GM23338 (cell line): ENCODE data around the gene FRMD4A. TPM values are rescaled to one million over a fixed set of nuclear protein-coding genes. Genes with fewer than 3 reads are reported as not detected.

Experiments used
- ATAC-seq: fragments of 200-7000 bp; cut with Tn5 transposase; 3 replicates; pipeline ENCODE4 v1.9.1; 2020
- DNase-seq: peaks from one replicate; pipeline ENCODE4 v3.0.0-alpha.2; 2015; ENCODE audit warnings: low spot score
- H2AFZ ChIP-seq: fragments of 200-600 bp; sonication (generic); 2 replicates; pipeline ENCODE4 v1.8.0; 2016; ENCODE audit warnings: antibody characterized with exemption, mild to moderate bottlenecking, moderate library complexity
- H3F3A ChIP-seq: fragments of 200-600 bp; sonication (generic); replicated peaks from 2 replicates; pipeline ENCODE4 v1.8.0; 2017; ENCODE audit warnings: antibody characterized with exemption, mixed run types, low read depth
- H3K27ac ChIP-seq: fragments of 200-600 bp; sonication (generic); 2 replicates; pipeline ENCODE4 v1.6.1; 2016; ENCODE audit warnings: low read depth
- H3K27me3 ChIP-seq: fragments of 200-600 bp; sonication (generic); 2 replicates; pipeline ENCODE4 v1.8.0; 2016; ENCODE audit warnings: mild to moderate bottlenecking, mixed run types, moderate library complexity; ENCODE audit not compliant: insufficient read depth
- H3K36me3 ChIP-seq: fragments of 200-600 bp; sonication (generic); 2 replicates; pipeline ENCODE4 v1.8.0; 2016; ENCODE audit warnings: mild to moderate bottlenecking; ENCODE audit not compliant: insufficient read depth
- H3K4me1 ChIP-seq: fragments of 200-600 bp; sonication (generic); 2 replicates; pipeline ENCODE4 v1.8.0; 2016; ENCODE audit warnings: mild to moderate bottlenecking, moderate library complexity; ENCODE audit not compliant: insufficient read depth
- H3K4me2 ChIP-seq: fragments of 200-600 bp; sonication (generic); 2 replicates; pipeline ENCODE4 v1.7.1; 2017; ENCODE audit warnings: mixed run types
- H3K4me3 ChIP-seq: fragments of 200-600 bp; sonication (generic); 2 replicates; pipeline ENCODE4 v1.6.1; 2016; ENCODE audit warnings: mixed run types
- H3K79me2 ChIP-seq: fragments of 200-600 bp; sonication (generic); replicated peaks from 2 replicates; pipeline ENCODE4 v1.8.0; 2017; ENCODE audit warnings: mild to moderate bottlenecking; ENCODE audit not compliant: insufficient read depth
- H3K9me2 ChIP-seq: fragments of 200-600 bp; sonication (generic); 2 replicates; pipeline ENCODE4 v1.8.0; 2017; ENCODE audit not compliant: insufficient read depth
- H4K20me1 ChIP-seq: fragments of 200-600 bp; sonication (generic); replicated peaks from 2 replicates; pipeline ENCODE4 v1.8.0; 2017; ENCODE audit warnings: mild to moderate bottlenecking; ENCODE audit not compliant: insufficient read depth
- H3K27ac Mint-ChIP-seq: 2 replicates; pipeline ENCODE4 v1.8.0; 2020; ENCODE audit warnings: inconsistent platforms, mild to moderate bottlenecking, moderate library complexity, mixed read lengths
- H3K27me3 Mint-ChIP-seq: 3 replicates; pipeline ENCODE4 v1.8.0; 2022; ENCODE audit warnings: low read depth, mild to moderate bottlenecking, moderate library complexity, mixed read lengths, inconsistent platforms; ENCODE audit not compliant: insufficient read depth, poor library complexity
- H3K36me3 Mint-ChIP-seq: 3 replicates; pipeline ENCODE4 v1.8.0; 2021; ENCODE audit warnings: low read depth, mild to moderate bottlenecking, inconsistent platforms, moderate library complexity, mixed read lengths
- H3K4me1 Mint-ChIP-seq: 3 replicates; pipeline ENCODE4 v1.8.0; 2020; ENCODE audit warnings: mild to moderate bottlenecking, inconsistent platforms, mixed read lengths
- H3K4me3 Mint-ChIP-seq: 3 replicates; pipeline ENCODE4 v1.8.0; 2021; ENCODE audit warnings: moderate library complexity, mild to moderate bottlenecking, inconsistent platforms, mixed read lengths
- H3K9me3 Mint-ChIP-seq: 3 replicates; pipeline ENCODE4 v1.8.0; 2020; ENCODE audit warnings: moderate library complexity, mild to moderate bottlenecking, inconsistent platforms, mixed read lengths
- CREB1 ChIP-seq: fragments of 250-450 bp; sonication (Bioruptor Pico); IDR thresholded peaks from 2 replicates; pipeline ENCODE4 v1.5.0; 2020; ENCODE audit warnings: low read depth, mild to moderate bottlenecking, moderate library complexity
- EZH2 ChIP-seq: fragments of 200-600 bp; sonication (generic); IDR thresholded peaks from one replicate; pipeline ENCODE4 v1.8.0; 2017; ENCODE audit warnings: antibody characterized with exemption, mild to moderate bottlenecking, low read depth; ENCODE audit not compliant: unreplicated experiment
- EZH2phosphoT487 ChIP-seq: fragments of 200-600 bp; sonication (generic); IDR thresholded peaks from one replicate; pipeline ENCODE4 v1.8.1; 2018; ENCODE audit warnings: antibody characterized with exemption; ENCODE audit not compliant: unreplicated experiment
- JUNB ChIP-seq: IDR thresholded peaks from one replicate; pipeline ENCODE4 v1.6.1; 2016; ENCODE audit warnings: antibody characterized with exemption; ENCODE audit not compliant: unreplicated experiment
- STAT1 ChIP-seq: IDR thresholded peaks from one replicate; pipeline ENCODE4 v1.6.1; 2016; ENCODE audit warnings: antibody characterized with exemption; ENCODE audit not compliant: unreplicated experiment
- ZNF114 ChIP-seq: fragments of 250-450 bp; sonication (Bioruptor Pico); IDR thresholded peaks from 2 replicates; pipeline ENCODE4 v1.5.0; 2020; ENCODE audit warnings: mild to moderate bottlenecking, moderate library complexity
- ZNF331 ChIP-seq: fragments of 250-450 bp; sonication (Bioruptor Pico); IDR thresholded peaks from 2 replicates; pipeline ENCODE4 v1.5.0; 2020; ENCODE audit warnings: low read depth, mild to moderate bottlenecking, moderate library complexity
- polyA plus RNA-seq: library from polyadenylated mRNA; unstranded; fragments of >200 nt; fragmentation: Nextera tagmentation; extraction: Ambion mirVana; gene quantifications from 2 replicates; pipeline ENCODE4 v1.2.1, GENCODE V29; 2016
- total RNA-seq: library from RNA; depleted of rRNA; stranded (reverse); fragments of >200 nt; shearing (Covaris generic); gene quantifications from 2 replicates; pipeline ENCODE4 v1.2.3, GENCODE V29; 2014
- TF ChIP-seq, protein P1 (sequence below): fragments of 250-450 bp; sonication (Bioruptor Pico); IDR thresholded peaks from 2 replicates; pipeline ENCODE4 v1.5.0; 2020; ENCODE audit warnings: mild to moderate bottlenecking, moderate library complexity
- TF ChIP-seq, protein P2 (sequence below): IDR thresholded peaks from 2 replicates; pipeline ENCODE4 v1.6.1; 2016; ENCODE audit warnings: antibody characterized with exemption

The FRMD4A gene
- total and polyA plus RNA-seq, 2 experiments from 2014 or later, result 14.0 to 20.1 TPM

DNA sequence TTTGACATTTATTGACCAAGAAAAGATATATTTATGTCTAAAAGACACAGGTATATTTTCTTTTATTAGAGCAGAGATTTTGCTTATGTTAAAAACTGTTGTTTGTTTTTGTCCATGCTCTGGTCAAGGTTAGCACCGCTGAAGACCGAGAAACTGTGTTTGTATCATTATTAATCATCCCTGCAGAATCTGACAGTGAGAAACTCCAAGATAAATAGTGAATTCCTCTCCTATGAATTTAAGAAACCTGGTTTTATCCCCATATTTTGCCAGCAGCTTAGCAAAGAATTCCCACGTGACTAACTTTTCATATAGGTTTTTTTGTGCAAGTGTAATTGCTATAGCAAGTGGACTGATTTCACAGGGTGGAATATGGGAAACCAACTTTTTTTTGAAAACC is 77.6 kb downstream of the FRMD4A start (continued):
- TF ChIP-seq, protein P1, sequence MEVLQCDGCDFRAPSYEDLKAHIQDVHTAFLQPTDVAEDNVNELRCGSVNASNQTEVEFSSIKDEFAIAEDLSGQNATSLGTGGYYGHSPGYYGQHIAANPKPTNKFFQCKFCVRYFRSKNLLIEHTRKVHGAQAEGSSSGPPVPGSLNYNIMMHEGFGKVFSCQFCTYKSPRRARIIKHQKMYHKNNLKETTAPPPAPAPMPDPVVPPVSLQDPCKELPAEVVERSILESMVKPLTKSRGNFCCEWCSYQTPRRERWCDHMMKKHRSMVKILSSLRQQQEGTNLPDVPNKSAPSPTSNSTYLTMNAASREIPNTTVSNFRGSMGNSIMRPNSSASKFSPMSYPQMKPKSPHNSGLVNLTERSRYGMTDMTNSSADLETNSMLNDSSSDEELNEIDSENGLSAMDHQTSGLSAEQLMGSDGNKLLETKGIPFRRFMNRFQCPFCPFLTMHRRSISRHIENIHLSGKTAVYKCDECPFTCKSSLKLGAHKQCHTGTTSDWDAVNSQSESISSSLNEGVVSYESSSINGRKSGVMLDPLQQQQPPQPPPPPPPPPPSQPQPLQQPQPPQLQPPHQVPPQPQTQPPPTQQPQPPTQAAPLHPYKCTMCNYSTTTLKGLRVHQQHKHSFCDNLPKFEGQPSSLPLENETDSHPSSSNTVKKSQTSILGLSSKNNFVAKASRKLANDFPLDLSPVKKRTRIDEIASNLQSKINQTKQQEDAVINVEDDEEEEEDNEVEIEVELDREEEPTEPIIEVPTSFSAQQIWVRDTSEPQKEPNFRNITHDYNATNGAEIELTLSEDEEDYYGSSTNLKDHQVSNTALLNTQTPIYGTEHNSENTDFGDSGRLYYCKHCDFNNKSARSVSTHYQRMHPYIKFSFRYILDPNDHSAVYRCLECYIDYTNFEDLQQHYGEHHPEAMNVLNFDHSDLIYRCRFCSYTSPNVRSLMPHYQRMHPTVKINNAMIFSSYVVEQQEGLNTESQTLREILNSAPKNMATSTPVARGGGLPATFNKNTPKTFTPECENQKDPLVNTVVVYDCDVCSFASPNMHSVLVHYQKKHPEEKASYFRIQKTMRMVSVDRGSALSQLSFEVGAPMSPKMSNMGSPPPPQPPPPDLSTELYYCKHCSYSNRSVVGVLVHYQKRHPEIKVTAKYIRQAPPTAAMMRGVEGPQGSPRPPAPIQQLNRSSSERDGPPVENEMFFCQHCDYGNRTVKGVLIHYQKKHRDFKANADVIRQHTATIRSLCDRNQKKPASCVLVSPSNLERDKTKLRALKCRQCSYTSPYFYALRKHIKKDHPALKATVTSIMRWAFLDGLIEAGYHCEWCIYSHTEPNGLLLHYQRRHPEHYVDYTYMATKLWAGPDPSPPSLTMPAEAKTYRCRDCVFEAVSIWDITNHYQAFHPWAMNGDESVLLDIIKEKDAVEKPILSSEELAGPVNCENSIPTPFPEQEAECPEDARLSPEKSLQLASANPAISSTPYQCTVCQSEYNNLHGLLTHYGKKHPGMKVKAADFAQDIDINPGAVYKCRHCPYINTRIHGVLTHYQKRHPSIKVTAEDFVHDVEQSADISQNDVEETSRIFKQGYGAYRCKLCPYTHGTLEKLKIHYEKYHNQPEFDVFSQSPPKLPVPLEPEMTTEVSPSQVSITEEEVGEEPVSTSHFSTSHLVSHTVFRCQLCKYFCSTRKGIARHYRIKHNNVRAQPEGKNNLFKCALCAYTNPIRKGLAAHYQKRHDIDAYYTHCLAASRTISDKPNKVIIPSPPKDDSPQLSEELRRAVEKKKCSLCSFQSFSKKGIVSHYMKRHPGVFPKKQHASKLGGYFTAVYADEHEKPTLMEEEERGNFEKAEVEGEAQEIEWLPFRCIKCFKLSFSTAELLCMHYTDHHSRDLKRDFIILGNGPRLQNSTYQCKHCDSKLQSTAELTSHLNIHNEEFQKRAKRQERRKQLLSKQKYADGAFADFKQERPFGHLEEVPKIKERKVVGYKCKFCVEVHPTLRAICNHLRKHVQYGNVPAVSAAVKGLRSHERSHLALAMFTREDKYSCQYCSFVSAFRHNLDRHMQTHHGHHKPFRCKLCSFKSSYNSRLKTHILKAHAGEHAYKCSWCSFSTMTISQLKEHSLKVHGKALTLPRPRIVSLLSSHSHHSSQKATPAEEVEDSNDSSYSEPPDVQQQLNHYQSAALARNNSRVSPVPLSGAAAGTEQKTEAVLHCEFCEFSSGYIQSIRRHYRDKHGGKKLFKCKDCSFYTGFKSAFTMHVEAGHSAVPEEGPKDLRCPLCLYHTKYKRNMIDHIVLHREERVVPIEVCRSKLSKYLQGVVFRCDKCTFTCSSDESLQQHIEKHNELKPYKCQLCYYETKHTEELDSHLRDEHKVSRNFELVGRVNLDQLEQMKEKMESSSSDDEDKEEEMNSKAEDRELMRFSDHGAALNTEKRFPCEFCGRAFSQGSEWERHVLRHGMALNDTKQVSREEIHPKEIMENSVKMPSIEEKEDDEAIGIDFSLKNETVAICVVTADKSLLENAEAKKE, result no peak
- TF ChIP-seq CREB1 (no peak), ZNF114 (CRISPR knock-in tag) (no peak), ZNF331 (CRISPR knock-in tag) (no peak), STAT1 (no peak), EZH2 (no peak), JUNB (no peak)

DNA sequence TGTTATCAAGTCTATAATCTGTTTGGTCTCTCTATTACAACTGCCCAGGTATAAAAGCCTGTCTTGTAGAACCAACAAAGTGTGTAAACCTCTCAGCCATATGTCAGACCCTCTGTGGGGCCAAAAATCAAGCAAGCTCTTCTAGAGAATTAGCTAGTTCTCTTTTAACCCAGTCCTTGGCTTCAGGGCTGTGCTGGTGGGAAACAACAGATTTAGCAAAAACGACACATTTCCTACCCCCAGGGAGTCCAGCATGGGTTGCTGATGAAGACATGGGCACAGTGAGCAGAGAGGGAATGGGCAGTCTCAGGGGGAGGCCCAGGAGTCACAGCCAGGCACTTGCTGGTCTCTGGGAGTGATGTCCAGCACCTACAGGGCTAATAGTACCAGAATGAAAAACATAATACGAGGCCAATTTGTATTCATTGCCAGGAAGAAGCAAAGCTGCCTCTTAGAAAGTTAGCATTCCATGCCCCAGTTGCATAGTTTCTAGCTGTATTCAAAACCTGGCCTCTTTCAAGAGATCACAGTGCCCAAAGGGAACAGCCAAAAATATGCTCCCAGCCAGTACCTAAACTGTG is 80.1 kb downstream of the FRMD4A start:
- no peaks in the 10 kb centered on the region for H3F3A ChIP-seq
- peaks cover 3% of the 10 kb centered on the region; the same call in 1 of the 3 replicates for H3K4me1 Mint-ChIP-seq
- H3K4me3 Mint-ChIP-seq, result no peak overlapping the region
- no peak overlapping the region for H3K27ac ChIP-seq
- H3K27me3 ChIP-seq, result no peaks in the 10 kb centered on the region
- no peaks in the 10 kb centered on the region for H3K4me1 ChIP-seq
- no peaks in the 10 kb centered on the region for H3K79me2 ChIP-seq
- H3K27ac Mint-ChIP-seq, result no peak overlapping the region
- H3K36me3 ChIP-seq, result no peaks in the 10 kb centered on the region
- no peaks in the 10 kb centered on the region for H3K9me2 ChIP-seq
- no peaks in the 10 kb centered on the region; the same call in 2 of the 3 replicates for H3K9me3 Mint-ChIP-seq
- H3K27me3 Mint-ChIP-seq, result no peaks in the 10 kb centered on the region
- H3K36me3 Mint-ChIP-seq, result no peaks in the 10 kb centered on the region
- H4K20me1 ChIP-seq, result no peaks in the 10 kb centered on the region
- H3K4me3 ChIP-seq, result no peak overlapping the region
- ATAC-seq (no peak), DNase-seq (no peak)
- H2AFZ ChIP-seq, result no peak overlapping the region
- no peak overlapping the region for H3K4me2 ChIP-seq
- no peak for TF ChIP-seq JUNB
- TF ChIP-seq, protein P2, sequence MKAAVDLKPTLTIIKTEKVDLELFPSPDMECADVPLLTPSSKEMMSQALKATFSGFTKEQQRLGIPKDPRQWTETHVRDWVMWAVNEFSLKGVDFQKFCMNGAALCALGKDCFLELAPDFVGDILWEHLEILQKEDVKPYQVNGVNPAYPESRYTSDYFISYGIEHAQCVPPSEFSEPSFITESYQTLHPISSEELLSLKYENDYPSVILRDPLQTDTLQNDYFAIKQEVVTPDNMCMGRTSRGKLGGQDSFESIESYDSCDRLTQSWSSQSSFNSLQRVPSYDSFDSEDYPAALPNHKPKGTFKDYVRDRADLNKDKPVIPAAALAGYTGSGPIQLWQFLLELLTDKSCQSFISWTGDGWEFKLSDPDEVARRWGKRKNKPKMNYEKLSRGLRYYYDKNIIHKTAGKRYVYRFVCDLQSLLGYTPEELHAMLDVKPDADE, result no peak
- no peak for TF ChIP-seq EZH2phosphoT487
- TF ChIP-seq, protein P1, result no peak
- no peak for TF ChIP-seq EZH2
